BE2C (cell line): ENCODE data around the gene PLEKHG4.

Source experiments
- DNase-seq: peaks from one replicate; pipeline ENCODE4 v3.0.0-alpha.2; 2020
- H3K27me3 ChIP-seq: fragments of 250-450 bp; sonication (Bioruptor Pico); 2 replicates; pipeline ENCODE4 v1.5.1; 2020; ENCODE audit warnings: mild to moderate bottlenecking
- H3K36me3 ChIP-seq: fragments of 250-450 bp; sonication (Bioruptor Pico); 2 replicates; pipeline ENCODE4 v1.5.1; 2020; ENCODE audit warnings: mild to moderate bottlenecking
- H3K4me1 ChIP-seq: fragments of 250-450 bp; sonication (Bioruptor Pico); 2 replicates; pipeline ENCODE4 v1.5.1; 2020
- H3K4me3 ChIP-seq: 2 replicates; pipeline ENCODE4 v1.5.1; 2011; ENCODE audit warnings: low read depth, low read length
- H3K9me3 ChIP-seq: fragments of 250-450 bp; sonication (Bioruptor Pico); 2 replicates; pipeline ENCODE4 v1.5.1; 2020
- CTCF ChIP-seq: IDR thresholded peaks from 2 replicates; pipeline ENCODE4 v1.5.1; 2012; ENCODE audit warnings: mild to moderate bottlenecking, low read depth, low read length

PLEKHG4 gene

DNA sequence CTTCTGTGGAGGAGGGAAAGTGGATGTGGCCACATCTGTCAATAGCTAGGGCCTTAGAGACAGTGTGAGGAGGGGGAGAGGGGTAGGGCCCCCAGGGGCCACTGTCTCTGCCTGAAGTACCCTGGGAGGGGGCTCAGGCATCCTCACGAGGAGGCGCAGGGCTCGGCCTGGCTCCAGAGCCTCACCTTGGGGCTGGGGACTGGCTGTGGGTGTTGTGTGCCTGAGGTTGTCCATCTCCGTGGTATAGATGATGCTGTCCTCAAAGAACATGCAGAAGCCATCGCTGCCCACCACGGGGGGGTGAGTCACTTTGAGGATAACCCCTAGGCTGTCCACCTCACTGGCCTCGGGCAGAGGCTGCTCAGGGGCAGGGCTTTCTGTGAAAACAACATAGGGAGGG is 12.1 kb downstream of the PLEKHG4 start:
- DNase-seq, result no peak
- no peaks in the 10 kb centered on the region for H3K4me1 ChIP-seq
- no peaks in the 10 kb centered on the region for H3K9me3 ChIP-seq
- H3K4me3 ChIP-seq, result no peak overlapping the region
- no peak for TF ChIP-seq CTCF
- H3K27me3 ChIP-seq, result no peaks in the 10 kb centered on the region
- H3K36me3 ChIP-seq, result no peaks in the 10 kb centered on the region

DNA sequence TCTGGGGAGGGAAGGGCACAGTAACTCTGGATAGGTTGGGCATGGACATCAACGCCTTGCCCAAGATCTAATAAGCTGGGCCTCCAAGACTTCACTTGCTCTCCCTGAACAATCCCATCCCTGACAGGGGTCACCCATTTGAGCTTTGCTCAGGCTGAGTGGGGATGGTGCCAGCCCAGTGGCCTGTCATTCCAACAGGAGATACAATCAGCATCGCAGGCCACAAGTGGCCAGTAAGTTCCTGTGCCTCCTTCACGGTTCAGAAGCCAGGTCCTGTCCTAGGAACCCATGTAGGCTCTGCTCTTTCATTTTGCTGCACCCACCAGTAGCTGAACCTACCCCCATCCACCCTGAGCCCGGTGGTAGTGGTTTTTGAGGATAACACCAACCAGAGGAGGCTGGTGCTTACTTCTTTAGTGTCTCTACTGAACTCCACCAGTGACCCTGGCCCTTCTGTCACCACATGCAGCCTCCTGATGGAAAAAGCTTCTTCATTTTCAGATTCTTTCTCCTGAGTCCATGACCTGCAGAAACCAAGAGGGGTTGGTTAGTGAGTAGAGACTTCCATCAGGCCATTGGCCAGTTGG is 14.9 kb downstream of the PLEKHG4 start:
- TF ChIP-seq CTCF, result no peak
- H3K36me3 ChIP-seq, result no peaks in the 10 kb centered on the region
- H3K27me3 ChIP-seq, result no peaks in the 10 kb centered on the region
- H3K9me3 ChIP-seq, result no peaks in the 10 kb centered on the region
- H3K4me1 ChIP-seq, result no peaks in the 10 kb centered on the region
- no peak overlapping the region for H3K4me3 ChIP-seq
- no peak for DNase-seq

- Histone ChIP-seq H3K4me3 (no peak overlapping the region), H3K9me3 (no peaks in the 10 kb centered on the region), H3K27me3 (no peaks in the 10 kb centered on the region), H3K36me3 (no peaks in the 10 kb centered on the region), H3K4me1 (no peaks in the 10 kb centered on the region)
- no peak for DNase-seq
- TF ChIP-seq CTCF, result no peak
These were observed 15.6 kb downstream of the PLEKHG4 start for GRCh38 chr16:67294938-67295361.

GRCh38 chr16:67296420-67296819 is 17.1 kb downstream of the PLEKHG4 start:
- no peak for TF ChIP-seq CTCF
- Histone ChIP-seq H3K36me3 (no peaks in the 10 kb centered on the region), H3K4me1 (no peaks in the 10 kb centered on the region), H3K9me3 (no peaks in the 10 kb centered on the region), H3K4me3 (no peak overlapping the region), H3K27me3 (no peaks in the 10 kb centered on the region)
- no peak for DNase-seq

- H3K4me1 ChIP-seq, result no peaks in the 10 kb centered on the region
- TF ChIP-seq CTCF, result no peak
- no peaks in the 10 kb centered on the region for H3K27me3 ChIP-seq
- H3K36me3 ChIP-seq, result no peaks in the 10 kb centered on the region
- H3K9me3 ChIP-seq, result no peaks in the 10 kb centered on the region
- no peak for DNase-seq
- H3K4me3 ChIP-seq, result no peak overlapping the region
These were observed 18.9 kb downstream of the PLEKHG4 start for GRCh38 chr16:67298277-67298676.

GRCh38 chr16:67299269-67299668 is 19.9 kb downstream of the PLEKHG4 start:
- no peak for TF ChIP-seq CTCF
- H3K9me3 ChIP-seq, result no peaks in the 10 kb centered on the region

More at GRCh38 chr16:67299269-67299668, 19.9 kb downstream of the PLEKHG4 start:
- H3K36me3 ChIP-seq, result no peaks in the 10 kb centered on the region
- no peak for DNase-seq
- no peaks in the 10 kb centered on the region for H3K27me3 ChIP-seq
- H3K4me1 ChIP-seq, result no peaks in the 10 kb centered on the region
- no peak overlapping the region for H3K4me3 ChIP-seq
